Measurements from ENCODE around the gene DGKQ.

DGKQ gene

DNA sequence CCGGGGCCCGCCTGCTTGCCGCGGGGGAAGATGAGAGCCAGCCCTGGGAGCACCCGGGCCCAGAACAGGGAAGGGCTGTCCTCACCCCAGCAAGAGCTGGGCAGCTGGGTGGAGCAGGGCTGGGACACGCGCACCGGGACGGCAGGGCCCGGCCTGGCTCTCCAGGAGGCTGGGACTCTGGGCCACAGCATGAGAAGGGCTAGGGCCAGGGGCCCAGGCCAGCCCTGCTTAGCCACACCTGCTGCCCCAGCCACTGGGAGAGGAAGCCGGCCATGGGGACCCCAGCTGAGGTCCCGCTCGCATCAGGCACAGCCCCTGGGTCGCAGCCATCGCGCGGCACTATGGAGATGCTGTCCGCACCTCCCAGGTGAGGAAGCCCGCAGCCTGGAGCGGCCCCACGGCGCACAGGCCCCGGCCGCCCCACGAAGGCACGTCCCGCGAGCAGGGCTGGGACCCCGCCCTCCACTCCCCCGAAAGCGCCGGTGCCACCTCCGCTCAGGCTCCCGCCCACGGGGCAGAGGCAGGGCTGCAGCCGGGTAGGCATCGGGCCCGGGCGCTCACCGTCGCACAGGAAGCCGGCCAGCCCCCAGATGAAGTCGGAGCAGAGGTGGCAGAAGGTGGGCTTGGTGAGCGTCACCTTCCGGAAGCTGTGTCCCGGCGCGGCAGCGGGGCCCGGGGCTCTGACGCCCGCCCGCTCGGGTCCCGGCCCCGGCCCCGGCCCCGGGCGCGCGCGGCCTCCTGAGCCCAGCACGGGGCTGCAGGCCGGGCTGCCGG is 531 bp downstream of the DGKQ start:
- peak in 1 of 2 donors; percentile 44 for DNase-seq

- DNase-seq: no peak
Measured at GRCh38 chr4:971666-972500, 1.5 kb downstream of the DGKQ start.

GRCh38 chr4:970854-971520 is 2.4 kb downstream of the DGKQ start:
- DNase-seq: no peak

- no peak for DNase-seq
Measured at GRCh38 chr4:970046-970745, 3.2 kb downstream of the DGKQ start.

DNA sequence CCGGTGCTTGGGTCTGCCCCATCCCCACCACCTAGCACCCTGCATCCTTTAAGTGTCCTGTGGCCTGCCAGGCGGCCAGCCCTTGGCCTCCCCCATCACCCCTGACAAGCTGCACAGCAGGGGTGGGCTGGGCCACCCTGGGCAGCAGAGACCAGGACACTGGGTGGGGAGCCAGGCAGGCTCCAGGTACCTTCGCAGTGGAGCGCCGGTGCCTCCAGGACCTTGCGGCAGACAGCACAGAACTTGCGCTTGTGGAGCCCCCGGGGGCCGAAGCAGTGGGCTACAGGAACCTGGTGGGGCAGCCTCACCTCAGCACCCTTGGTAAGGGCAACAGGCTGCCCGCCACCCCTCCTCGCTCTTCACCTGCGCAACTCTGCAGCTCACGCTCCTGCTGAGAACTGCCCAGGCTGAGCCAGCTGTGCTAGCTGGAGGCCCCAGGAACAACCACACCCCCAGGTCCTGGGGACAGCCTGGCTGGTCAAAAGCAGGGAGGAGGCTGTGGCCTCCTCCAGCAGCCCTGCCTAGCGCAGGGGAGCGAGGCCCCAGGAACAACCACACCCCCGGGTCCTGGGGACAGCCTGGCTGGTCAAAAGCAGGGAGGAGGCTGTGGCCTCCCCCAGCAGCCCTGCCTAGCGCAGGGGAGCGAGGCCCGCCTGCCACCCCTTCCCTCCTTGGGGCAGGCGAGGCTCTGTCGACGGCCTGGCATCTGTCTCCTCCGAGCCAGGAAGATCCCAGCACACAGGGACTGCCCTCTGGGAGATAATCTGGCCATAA is 4.6 kb downstream of the DGKQ start:
- DNase-seq: no peak

DNA sequence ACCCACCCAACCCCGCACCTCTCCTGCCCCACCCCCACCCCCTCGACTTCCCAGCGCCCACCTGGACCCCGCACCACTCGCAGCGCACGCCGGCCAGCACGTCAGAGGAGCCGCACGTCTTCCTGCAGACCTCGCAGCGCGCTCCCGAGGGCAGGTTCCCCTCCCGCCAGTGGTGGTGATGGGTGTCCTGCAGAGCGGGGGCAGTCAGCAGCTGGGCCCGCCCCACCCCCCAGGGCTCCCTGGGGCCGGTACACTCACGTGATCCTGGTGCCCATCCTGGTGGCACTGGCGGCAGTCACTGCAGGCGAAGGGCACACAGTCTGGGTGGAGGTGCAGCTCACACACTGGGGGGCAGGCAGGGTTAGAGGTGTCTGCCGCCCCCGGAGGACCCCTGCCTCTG is 5.1 kb downstream of the DGKQ start:
- DNase-seq: no peak

GRCh38 chr4:967113-968104 is 6.0 kb downstream of the DGKQ start:
- DNase-seq: no peak

DNA sequence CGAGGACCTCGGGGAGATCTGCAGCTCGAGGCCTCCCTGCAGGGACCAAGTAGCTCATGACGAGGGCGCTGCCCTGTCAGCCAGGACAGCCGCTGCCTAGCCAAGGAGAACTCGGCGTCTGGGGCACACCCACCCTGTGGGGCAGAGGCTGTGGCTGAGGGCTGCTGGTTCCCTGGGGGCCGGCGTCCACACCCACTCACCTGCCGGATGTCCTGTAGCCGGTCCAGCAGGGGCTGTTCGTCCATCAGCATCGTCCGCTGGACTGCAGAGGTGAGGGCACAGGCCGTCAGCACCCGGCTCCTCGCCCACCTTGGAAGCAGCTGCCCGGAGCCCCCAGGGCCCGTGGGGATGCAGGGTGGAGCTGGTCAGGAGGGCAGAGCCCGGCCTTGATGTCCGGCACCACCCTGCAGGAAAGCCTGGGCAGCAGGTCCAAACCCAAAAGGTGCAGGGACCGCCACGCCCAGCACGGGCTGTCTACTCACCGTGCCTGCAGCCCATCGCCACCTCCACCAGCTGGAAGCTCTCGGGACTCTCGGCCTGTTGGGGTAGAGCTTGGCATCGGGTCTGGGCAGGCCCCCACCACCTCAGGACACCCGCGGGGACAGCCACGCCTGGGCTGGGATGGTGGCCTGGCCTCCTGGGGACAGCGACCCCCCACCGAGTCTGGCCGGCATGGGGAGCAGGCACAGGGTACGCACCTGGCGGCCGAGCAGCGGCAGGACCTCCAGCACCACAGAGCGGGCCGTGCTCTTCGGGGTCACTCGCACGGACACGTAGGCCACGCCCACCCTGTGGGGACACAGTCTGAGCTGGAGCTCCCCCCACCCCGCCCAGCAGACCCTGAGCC is 6.9 kb downstream of the DGKQ start:
- no peak for DNase-seq

DNA sequence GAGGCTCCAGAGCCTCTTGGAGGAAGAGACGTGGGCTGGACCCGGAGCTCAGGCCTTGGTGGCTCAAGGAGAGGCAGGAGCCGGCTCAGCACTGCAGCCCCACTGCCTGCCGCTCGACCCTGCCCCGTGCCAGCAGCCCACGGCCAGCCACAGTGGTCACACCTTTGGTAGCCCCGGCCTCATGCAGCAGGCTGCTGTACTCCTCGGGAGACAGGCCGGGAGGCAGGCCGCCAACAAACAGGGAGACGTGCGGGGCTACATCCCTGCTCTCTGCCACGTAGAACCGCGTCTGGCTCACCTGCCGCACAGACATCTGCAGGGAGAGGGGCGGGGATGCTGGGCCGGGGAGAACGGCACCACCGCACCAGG is 7.6 kb downstream of the DGKQ start:
- no peak for DNase-seq

- DNase-seq: no peak
Measured at GRCh38 chr4:965048-965765, 8.2 kb downstream of the DGKQ start.

GRCh38 chr4:964346-965025 is 8.9 kb downstream of the DGKQ start:
- DNase-seq: no peak

DNA sequence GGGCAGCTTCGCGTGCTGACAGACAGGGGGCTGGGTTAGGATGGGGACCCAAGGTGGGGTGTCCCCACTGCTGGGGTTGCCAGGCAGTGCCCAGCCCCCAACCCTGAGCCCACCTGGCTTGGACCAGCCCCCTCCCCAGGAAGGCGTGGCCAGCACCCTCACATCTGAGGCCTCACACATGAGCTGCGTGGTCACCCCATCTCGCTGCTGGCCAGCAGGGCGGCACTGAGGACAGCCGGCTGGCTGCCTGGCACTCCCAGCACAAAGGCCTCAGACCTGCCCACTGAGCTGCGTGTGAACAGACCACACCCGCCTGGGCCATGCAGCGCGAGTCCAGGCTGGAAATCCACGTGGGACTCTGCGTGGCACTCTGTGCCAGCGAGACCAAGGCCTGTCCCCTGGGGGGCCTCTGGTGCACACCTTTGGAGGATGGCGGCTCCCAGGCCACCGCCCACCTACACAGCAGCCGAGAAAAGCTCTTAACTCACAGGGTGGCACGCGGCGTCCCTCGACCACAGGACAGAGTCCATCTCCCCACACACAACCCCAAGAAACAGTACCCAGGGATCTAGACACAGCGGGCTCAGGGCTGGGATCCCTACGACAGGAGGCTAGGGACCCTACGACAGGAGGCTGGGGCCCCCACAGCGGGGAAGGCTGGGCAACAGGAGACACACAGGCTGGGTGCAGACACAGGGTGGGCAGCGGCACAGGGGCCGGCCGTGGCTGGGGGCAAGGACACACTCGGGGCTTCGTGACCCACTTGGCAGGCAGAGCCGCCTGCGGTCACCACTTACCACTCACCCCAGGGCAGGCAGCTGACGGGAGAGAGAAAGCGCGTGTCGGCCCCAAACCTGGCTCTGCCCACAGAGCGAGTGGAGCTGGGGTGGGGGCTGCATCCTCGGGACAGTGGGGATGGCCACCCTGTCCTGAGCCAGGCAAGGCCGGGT is 9.8 kb downstream of the DGKQ start:
- no peak for DNase-seq

GRCh38 chr4:962231-963208 is 10.8 kb downstream of the DGKQ start:
- DNase-seq: no peak

DNA sequence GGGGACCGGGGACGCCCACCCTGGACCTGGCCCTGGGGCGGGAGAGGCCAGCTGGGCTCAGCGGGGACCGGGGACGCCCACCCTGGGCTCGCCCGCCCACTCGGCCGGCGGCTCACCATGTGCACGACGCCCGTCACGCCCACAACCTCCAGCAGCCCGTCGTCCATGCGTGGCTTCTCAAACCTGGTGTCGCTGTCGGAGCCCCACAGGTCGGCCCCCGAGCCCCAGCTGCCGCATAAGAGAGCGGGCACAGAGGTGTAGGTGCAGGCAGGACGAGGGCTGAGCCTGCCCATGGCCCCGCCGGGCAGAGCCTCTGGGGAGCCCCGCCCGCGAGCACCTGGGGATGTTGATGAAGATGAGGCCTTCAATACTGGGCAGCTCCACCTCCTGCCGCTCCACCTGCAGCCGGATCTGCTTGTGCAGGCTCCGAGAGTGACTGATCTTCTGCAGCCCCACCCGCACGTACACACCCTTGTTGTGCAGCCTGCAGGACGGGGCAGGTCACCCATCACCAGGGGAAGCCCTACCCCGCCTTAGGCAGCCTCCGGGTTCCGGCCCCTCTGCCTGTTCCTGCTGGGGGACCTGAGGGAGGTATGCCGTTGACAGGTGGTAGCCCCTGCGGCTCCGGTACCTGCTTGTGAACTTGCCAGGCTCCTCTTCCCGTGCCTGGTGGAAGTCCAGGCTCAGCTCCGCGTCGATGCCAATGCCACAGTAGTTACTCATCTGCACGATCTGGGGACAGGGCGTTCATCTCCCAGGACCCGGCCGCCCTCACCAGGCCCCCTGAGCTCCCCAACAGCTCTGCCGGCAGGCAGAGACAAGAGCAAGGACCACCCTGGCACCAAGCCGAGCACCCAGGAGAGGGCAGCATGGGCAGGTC is 11.8 kb downstream of the DGKQ start:
- no peak for DNase-seq
